ENCODE data around the gene OASL. TPM values are rescaled to one million over a fixed set of nuclear protein-coding genes. Genes with fewer than 3 reads are reported as not detected.

The OASL gene
- total and polyA plus RNA-seq, 9 of the 15 experiments (the other 6 are each of a cell fraction or from before 2014, with no cell fraction given) = 0.14 TPM; not detected in 8

- H4K20me1 ChIP-seq (replicated peaks; ENCODE audit: control insufficient read depth, insufficient read depth, low read length) = no peaks in the 10 kb centered on the region; the same call in 1 of the 2 replicates
- no peak overlapping the region for H3K4me2 ChIP-seq (ENCODE audit: insufficient read depth, low read length)
- no peaks in the 10 kb centered on the region for H3K36me3 ChIP-seq (ENCODE audit: control insufficient read depth, insufficient read depth, low read length)
- BruUV-seq (replicated peaks) = no TSS peak
- no peak for DNase-seq (ENCODE audit: extremely low read depth in 1 of 4, low spot score in 3 of 4)
- H2AFZ ChIP-seq (ENCODE audit: low read depth, low read length) = no peak overlapping the region
- H3K27ac ChIP-seq (ENCODE audit: extremely low read depth, low read depth, low read length) = no peak overlapping the region
- WGBS (ENCODE audit: insufficient coverage, low coverage, missing lambda C conversion rate) = 10% methylated on average over 10 of the region's 10 CpGs
- TF ChIP-seq RNF219 (CRISPR knock-in tag; IDR thresholded peaks at IDR 0.05) (no peak), CC2D1A (IDR thresholded peaks at IDR 0.05) (no peak), TRIM28 (IDR thresholded peaks at IDR 0.05) (no peak), ATF3 (IDR thresholded peaks at IDR 0.05) (no peak), ATF3 (CRISPR knock-in tag; conservative IDR thresholded peaks at IDR 0.05) (no peak), CBFA2T2 (conservative IDR thresholded peaks at IDR 0.05) (no peak), ZNF699 (CRISPR knock-in tag; IDR thresholded peaks at IDR 0.05; ENCODE audit: insufficient replicate concordance) (no peak), ZNF395 (CRISPR knock-in tag; IDR thresholded peaks at IDR 0.05) (no peak), SMARCA4 (IDR thresholded peaks at IDR 0.05) (no peak)
- no peak; the same call in 2 of the 3 replicates for ATAC-seq
- CTCF ChIA-PET (ENCODE audit: low intra/inter-chr PET ratio) = no interaction called here
- in situ Hi-C loops (cut with MboI) (no loop called here), intact Hi-C loops (cut with micrococcal nuclease) (no loop called here)
- H3K9me3 ChIP-seq (replicated peaks; ENCODE audit: control insufficient read depth, insufficient read depth, low read depth, low read length) = no peaks in the 10 kb centered on the region
- no peaks in the 10 kb centered on the region for H3K79me2 ChIP-seq (ENCODE audit: control insufficient read depth, insufficient read depth, low read length)
- peak overlapping the region in 1 of 2 experiments; percentile 35; a peak in 1 of 4 replicates for H3K9ac ChIP-seq (ENCODE audit: insufficient read depth in 1 of 2, low read depth in 2 of 2, low read length in 2 of 2)
- FAIRE-seq = no peak
- POLR2A ChIA-PET = interaction anchor here (1.3 kb wide), 1 partner anchor 15 kb away, joined by 4 read pairs; no protein-coding TSS in a partner anchor
- H3K27me3 ChIP-seq (ENCODE audit: control insufficient read depth in 2 of 2, insufficient read depth in 2 of 2, low read length in 2 of 2) = peaks cover 30 to 54% of the 10 kb centered on the region in 2 experiments
- peaks cover 0 to 2% of the 10 kb centered on the region in 2 experiments; a peak in 1 of 5 replicates for H3K4me1 ChIP-seq (replicated peaks in 1 of 2; ENCODE audit: control insufficient read depth in 2 of 2, insufficient read depth in 2 of 2, low read length in 2 of 2)
- no peaks in the 10 kb centered on the region for H3K9me1 ChIP-seq (ENCODE audit: control insufficient read depth, insufficient read depth, low read length)
- H3K4me3 ChIP-seq = no peak overlapping the region
These were observed 5.3 kb downstream of the OASL start for GRCh38 chr12:121033625-121034349.
